ENCODE data around the gene ANKRD62. TPM values are rescaled to one million over a fixed set of nuclear protein-coding genes. Genes with fewer than 3 reads are reported as not detected.
"Not testable (repeated sequence)": the region's sequence is repeated elsewhere in the genome, so short reads cannot be mapped to it uniquely, and the experiment has no call there.

ANKRD62 gene
- total RNA-seq, 1 donor from 2014 or later: not detected

DNA sequence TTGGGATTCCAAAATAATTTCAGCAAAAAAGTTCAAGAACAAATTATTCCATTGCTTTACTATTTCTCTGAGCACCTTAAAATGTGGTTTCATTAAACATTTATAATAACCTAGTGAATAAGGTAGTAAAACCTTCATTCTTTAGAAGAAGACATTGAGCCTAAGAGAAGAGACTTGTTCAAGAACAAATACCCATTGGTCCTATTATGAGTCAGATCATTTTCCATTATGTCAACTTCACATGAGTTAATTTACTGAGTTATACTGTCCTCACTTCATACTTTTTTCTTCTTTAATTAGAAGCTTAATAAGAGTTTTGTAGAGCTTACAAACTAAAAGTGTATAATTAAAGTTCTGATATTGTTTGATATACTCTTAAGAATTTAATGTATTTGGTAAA lies 5.5 kb downstream of the ANKRD62 start:
- no peak for DNase-seq (ENCODE audit: low spot score)

DNA sequence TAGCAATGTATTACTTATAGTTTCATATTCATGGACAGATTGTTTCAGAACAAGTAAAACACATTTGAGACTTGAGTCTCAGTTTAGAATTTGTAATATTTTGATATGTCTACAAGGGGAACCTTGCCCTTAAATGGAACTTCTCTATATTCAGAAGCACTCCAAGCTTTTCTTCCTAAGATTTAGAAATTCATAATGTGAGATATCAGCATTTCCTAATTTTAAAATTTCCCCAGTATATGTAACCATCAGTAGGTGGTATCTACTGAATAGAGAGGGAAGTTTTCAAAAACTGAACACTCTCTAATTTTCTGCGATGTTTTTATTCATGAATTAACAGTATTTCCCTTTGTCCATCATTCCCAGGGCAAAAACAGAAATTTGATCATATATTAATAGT lies 7.6 kb downstream of the ANKRD62 start:
- DNase-seq (ENCODE audit: low spot score): no peak

DNA sequence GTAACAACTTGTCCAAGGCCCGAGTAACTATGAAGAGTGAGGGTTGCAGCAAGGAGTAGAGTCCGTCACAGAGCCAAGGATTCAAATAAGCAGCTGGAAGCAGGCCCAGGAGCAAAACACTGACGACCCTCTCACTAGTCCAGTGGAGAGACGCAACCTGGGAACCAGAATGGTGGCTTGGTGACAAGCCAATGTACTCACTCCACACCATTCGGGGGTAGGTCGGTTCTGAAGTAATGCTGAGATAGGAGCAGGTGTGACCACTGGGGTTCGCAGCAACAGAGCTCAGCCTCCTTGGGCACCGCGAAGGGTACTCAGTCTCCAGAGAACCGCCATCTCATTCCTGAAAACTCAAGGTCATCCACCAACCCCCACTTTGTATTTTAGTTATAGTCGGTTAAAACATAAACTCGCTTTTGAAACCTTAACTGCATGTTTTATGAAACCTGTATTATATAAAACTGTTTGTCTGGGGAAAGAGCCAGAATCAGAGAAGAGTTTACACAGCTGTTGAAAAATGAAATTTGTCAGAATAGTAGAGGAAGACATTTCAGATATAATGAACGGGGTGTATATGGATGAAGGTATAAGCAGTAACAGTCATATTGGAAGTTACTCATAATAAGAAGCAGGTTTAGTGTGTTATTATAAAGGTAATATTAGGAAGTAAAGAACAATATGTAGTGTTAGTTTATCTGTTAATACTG lies 8.6 kb downstream of the ANKRD62 start:
- DNase-seq (ENCODE audit: low spot score): no peak

DNA sequence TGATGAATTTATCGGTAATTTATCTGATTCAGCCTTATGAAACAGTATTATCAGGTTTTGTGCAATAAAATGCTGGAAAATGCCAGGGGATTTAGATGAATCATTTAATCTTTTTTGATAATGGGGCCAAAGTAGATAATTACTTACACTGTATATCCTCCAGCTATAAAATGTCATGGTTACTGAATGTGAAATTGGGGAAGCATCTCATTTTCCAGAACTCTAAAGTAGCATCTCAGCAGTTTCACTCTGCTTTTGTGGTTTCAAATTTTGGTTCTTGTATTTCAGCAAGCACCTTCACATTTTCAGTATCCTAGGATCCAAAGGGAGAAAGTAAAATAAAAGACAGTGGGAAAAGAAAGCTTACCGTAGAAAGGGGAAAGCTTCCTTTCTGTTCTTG lies 12.8 kb downstream of the ANKRD62 start:
- DNase-seq (ENCODE audit: low spot score): no peak

- no peak for DNase-seq (ENCODE audit: low spot score)
Measured at GRCh38 chr18:12109836-12110235, 16.2 kb downstream of the ANKRD62 start.

DNA sequence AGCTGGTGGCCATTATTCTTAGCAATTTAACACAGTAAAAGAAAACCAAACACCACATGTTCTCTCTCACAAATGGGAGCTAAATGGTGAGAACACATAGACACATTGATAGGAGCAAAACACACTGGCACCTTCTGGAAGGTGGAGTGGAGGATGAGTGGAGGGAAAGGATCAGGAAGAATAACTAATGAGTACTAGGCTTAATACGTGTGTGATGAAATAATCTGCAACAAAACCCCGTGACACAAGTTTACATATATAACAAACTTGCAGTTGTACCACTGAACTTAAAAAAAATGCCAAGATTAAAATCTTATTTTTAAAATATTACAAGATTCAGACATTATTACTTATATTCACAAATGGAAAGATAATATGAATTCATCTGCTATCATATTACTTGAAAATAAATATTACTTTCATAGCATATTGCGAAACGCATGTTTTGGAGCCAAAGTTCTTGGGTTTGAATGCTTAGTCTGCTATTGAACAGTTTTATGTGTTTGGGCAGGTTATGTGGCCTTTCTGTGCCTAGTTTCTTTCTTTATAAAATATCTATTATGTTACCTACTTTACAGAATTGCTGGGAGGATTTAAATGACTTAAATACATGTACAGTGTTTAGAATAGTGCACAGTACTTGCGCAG lies 20.5 kb downstream of the ANKRD62 start:
- DNase-seq (ENCODE audit: low spot score): no peak

DNA sequence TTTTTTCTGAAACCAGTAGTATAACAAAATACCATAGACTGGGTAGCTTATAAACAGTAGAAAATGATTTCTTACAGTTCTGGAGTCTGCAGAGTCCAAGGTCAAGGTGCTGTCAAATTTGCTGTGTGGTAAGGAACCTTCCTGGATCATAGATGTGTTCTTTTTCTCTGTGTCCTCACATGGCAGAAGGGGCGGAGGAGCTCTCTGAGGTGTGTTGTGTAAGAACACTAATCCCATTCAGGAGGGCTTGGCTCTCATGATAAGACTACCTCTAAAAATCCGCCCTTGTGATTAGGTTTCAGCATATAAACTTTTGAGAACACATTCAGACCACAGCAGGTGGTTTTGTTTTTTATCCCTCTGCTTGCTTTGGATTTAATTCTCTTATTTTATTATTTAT lies 25.7 kb downstream of the ANKRD62 start:
- DNase-seq (ENCODE audit: low spot score): no peak

DNA sequence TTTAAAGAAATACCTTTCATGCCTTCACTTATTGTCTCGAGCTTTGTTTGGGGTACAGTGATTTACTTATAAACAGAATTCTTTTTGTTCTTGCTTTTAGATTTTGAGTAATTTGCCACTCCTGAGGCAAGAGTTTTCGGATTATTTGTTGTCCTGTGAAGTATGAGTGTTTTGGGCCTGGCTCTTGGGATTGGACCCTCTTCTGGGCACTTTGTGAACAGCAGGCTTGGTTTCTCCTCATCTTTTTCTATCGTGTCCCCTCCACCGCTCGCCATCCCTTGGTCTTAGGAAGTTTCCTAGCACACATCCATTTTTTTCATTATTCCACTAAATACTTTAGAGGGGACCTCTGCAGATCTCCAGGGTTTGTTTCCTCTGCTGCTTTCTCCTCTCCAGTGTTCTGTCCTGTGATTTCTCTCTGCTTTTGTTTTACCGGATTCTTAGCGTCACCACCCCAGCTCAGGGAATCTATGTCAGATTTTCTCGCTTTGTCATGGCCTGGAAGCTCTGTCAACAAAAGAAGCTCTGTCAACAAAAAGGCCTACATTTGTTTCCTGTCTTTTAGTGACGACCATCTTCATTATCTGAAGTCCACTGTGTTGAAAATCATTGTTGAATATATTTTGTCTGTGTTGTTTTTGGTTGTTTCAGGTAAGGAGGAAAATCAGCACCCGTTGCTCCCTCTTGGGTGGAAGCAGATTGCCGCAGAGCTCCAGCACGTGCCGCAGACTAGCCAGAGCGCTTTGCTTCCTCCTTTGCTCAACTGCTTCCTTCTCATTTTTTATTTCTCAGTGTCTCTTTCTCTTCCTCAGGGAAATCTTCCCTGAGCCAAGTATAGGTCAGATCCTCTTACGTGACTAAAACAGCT lies 27.8 kb downstream of the ANKRD62 start:
- no peak for DNase-seq (ENCODE audit: low spot score)

DNA sequence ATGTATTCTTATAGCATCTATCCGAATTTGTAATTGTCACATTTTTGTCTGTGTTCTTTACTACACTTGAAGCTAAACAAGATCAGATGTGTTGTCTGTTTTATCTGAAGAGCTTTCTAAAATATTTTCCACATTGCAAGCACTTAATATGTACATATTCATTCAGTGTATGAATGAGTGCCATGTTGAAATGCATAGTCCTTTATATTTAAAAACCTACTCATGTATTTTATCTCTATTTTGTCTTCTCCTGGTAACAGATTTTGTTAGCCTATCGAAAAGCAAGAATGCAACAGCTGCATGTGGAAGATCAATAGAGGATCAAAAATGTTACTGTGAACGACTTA lies 28.4 kb downstream of the ANKRD62 start:
- DNase-seq (ENCODE audit: low spot score): not testable (repeated sequence)

GRCh38 chr18:12127647-12128046 lies 34.0 kb downstream of the ANKRD62 start:
- not testable (repeated sequence) for DNase-seq (ENCODE audit: low spot score)

DNA sequence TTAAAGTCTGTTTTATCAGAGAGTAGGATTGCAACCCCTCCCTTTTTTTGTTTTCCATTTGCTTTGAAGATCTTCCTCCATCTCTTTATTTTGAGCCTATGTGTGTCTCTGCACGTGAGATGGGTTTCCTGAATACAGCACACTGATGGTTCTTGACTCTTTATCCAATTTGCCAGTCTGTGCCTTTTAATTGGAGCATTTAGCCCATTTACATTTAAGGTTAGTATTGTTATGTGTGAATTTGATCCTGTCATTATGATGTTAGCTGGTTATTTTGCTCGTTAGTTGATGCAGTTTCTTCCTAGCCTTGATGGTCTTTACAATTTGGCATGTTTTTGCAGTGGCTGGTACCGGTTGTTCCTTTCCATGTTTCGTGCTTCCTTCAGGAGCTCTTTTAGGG lies 45.2 kb downstream of the ANKRD62 start:
- DNase-seq (ENCODE audit: low spot score): not testable (repeated sequence)

DNA sequence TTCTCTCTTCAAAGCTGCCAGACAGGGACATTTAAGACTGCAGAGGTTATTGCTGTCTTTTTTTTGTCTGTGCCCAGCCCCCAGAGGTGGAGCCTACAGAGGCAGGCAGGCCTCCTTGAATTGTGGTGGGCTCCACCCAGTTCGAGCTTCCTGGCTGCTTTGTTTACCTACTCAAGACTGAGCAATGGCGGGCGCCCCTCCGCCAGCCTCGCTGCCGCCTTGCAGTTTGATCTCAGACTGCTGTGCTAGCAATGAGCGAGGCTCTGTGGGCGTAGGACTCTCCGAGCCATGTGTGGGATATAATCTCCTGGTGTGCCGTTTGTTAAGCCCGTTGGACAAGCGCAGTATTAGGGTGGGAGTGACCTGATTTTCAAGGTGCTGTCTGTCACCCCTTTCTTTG lies 47.2 kb downstream of the ANKRD62 start:
- not testable (repeated sequence) for DNase-seq (ENCODE audit: low spot score)

DNA sequence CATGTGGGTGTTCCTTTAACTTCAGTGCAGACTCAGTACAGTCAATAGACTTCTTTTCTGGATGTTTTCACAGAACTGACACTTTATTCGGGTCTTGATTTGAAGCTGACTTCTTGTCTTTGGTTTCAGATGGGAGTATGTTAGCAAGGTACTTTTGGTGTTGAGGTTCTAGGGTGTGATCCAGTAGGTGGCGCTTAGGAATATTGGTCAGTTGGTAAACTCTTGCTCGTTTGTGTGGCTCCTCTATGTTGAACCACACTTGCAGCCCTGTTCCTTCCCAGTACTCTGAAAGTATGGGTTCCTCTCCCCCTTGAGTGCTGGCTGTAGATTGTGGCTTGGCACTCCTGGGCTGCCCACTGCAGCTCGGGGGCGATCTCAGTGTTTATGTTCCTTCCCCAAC lies 48.1 kb downstream of the ANKRD62 start:
- DNase-seq (ENCODE audit: low spot score): not testable (repeated sequence)

DNA sequence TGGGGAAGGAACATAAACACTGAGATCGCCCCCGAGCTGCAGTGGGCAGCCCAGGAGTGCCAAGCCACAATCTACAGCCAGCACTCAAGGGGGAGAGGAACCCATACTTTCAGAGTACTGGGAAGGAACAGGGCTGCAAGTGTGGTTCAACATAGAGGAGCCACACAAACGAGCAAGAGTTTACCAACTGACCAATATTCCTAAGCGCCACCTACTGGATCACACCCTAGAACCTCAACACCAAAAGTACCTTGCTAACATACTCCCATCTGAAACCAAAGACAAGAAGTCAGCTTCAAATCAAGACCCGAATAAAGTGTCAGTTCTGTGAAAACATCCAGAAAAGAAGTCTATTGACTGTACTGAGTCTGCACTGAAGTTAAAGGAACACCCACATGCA lies 55.8 kb downstream of the ANKRD62 start:
- DNase-seq (ENCODE audit: low spot score): not testable (repeated sequence)

DNA sequence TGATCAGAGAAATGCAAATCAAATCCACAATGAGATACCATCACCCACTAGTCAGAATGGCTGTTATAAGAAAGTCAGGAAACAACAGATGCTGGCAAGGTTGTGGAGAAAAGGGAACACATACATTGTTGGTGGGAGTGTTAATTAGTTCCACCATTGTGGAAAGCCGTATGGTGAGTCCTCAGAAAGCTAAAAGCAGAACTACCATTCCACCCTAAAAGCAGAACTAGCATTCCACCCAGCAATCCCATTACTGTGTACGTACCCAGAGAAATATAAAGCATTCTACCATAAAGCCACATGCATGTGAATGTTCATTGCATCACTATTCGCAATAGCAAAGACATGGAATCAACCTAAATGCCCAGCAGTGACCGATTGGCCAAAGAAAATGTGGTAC lies 60.7 kb downstream of the ANKRD62 start:
- DNase-seq (ENCODE audit: low spot score): no peak

DNA sequence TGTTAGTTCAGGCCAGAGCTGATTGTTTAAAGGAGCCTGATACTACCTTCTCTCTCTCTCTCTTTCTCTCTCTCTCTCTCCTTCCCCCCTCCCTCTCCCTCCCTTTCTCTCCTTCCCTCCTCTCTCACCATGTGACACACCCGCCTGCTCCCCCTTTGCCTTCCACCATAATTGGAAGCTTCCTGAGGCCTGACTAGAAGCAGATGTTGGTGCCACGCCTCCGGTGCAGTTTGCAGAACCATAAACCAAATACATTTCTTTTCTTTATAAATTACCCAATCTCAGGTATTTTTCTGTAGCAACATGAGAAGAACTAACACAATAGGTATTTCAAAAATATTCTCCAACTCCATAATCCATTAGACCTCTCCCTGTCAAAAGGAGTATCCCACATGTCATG lies 62.4 kb downstream of the ANKRD62 start:
- no peak for DNase-seq (ENCODE audit: low spot score)

- DNase-seq (ENCODE audit: low spot score): no peak
Measured at GRCh38 chr18:12159446-12159845, 65.8 kb downstream of the ANKRD62 start.

GRCh38 chr18:12162786-12163185 lies 69.1 kb downstream of the ANKRD62 start:
- no peak for DNase-seq (ENCODE audit: low spot score)

DNA sequence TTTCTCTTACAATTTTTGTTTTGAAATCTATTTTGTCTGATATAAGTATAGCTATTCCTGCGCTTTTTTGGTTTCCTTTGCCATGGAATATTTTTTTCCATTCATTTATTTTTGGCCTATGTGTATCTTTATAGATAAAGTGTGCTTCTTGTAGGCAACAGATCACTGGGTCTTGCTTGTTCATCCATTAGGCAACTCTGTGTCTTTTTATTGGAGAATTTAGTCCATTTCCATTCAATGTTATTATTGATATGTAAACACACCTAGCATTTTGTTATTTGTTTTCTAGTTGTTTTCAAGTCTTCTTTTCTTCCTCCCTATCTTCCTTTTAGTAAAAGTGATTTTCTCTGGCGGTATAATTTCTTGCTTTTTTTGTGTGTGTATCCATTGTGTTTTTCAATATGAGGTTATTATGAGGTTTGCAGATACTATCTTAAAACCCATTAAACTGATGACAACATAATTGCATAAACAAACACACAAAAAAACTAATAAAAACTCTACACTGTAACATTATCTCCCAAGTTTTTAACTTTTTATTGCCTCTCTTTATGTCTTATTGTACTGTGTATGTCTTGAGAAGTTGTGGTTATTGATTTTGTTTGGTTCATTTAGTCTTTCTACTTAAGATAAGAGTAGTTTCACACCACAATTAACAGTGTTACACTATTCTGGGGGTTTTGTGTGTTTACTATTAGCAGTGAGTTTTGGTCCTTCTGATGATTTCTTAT lies 71.6 kb downstream of the ANKRD62 start:
- DNase-seq (ENCODE audit: low spot score): no peak

Measured in ureter (tissue), 1 donor.